Ovary (tissue), 10 donors: ENCODE data around the gene CPLANE2. TPM values are rescaled to one million over a fixed set of nuclear protein-coding genes. Genes with fewer than 3 reads are reported as not detected.

ENCODE experiments used
- DNase-seq, 5 donors: peaks; one replicate each; pipeline ENCODE4 v3.0.0-alpha.2; 2019 to 2020
- H3K27ac ChIP-seq, 2 donors: fragments of 200-600 bp; one replicate each; pipeline versions ENCODE4 v1.5.1 to v1.8.0; 2019 to 2022
- H3K27me3 ChIP-seq: fragments of 200-600 bp; one replicate; pipeline ENCODE4 v1.8.0; 2022
- H3K36me3 ChIP-seq: fragments of 200-600 bp; sonication (generic); one replicate; pipeline ENCODE4 v1.5.1; 2019
- H3K4me1 ChIP-seq: one replicate; pipeline ENCODE4 v1.8.1; 2013; ENCODE audit warnings: mild to moderate bottlenecking, moderate library complexity; ENCODE audit not compliant: insufficient read depth
- H3K4me3 ChIP-seq: fragments of 200-600 bp; sonication (generic); one replicate; pipeline ENCODE4 v1.5.1; 2017
- H3K9me3 ChIP-seq, 2 donors: fragments of 200-600 bp in 1 of 2; sonication (generic) in 1 of 2; one replicate each; pipeline versions ENCODE4 v1.5.1 to v1.8.1; 2013 to 2019; ENCODE audit warnings: mild to moderate bottlenecking in 1 of 2, moderate library complexity in 1 of 2
- EP300 ChIP-seq: sonication (generic); formaldehyde crosslinking; IDR thresholded peaks from one replicate; pipeline ENCODE4 v1.6.1; 2017; ENCODE audit warnings: antibody characterized with exemption
- POLR2A ChIP-seq: fragments of 450-650 bp; IDR thresholded peaks from one replicate; pipeline ENCODE4 v1.6.1; 2017; ENCODE audit warnings: antibody characterized with exemption, mild to moderate bottlenecking, moderate library complexity
- WGBS, 3 donors: extraction: QIAGEN DNeasy Blood & Tissue Kit in 1 of 3; methylation state at CpG; one replicate each; pipeline versions ENCODE4 v1.1.5 to v1.1.7; 2013 to 2017; 5-methylcytosine and 5-hydroxymethylcytosine counted together
- intact Hi-C, 4 donors: fragments of 100-400 bp; cut with DNase I; formaldehyde crosslinking; loops; one replicate each; pipeline versions ENCODE4 v1.11.0 to v1.15.1; 2022 to 2023
- long read RNA-seq, 3 donors: library from polyadenylated mRNA in 2 of 3; unstranded in 2 of 3; transcript quantifications; one replicate each; pipeline ENCODE4 v2.0.0 and lab custom pipeline, GENCODE V29; 2021 to 2026
- polyA plus RNA-seq, 2 donors: library from polyadenylated mRNA; stranded (reverse); fragments of 200-250 nt in 1 of 2; fragments of 350-450 nt in 1 of 2; fragmentation: Illumina TruSeq in 1 of 2; extraction: RNeasy Lipid Tissue Mini Kit (QIAGEN cat#74804) in 1 of 2; gene quantifications; one replicate each; pipeline ENCODE4 v1.2.3, GENCODE V29; 2013 to 2014
- total RNA-seq, 7 donors: library from RNA; depleted of rRNA in 2 of 7; stranded (reverse); fragments of >200 nt in 2 of 7; fragmentation: NEBNext Ultra II Directional in 3 of 7; extraction: Animal tissue kit (Norgen Biotek cat#: 25700) in 3 of 7; gene quantifications; one replicate each; pipeline versions ENCODE4 v1.1.0 to v1.2.4, GENCODE V29; 2016 to 2023
- TF ChIP-seq, protein P1 (sequence below), 3 donors: fragments of 450-650 bp in 2 of 3; fragments of 200-600 bp in 1 of 3; IDR thresholded peaks; one replicate each; pipeline versions ENCODE4 v1.5.1 to v1.8.0; 2016 to 2022; ENCODE audit warnings: antibody characterized with exemption in 3 of 3, mild to moderate bottlenecking in 1 of 3
- donor health status: DM: no; HTN: no; CAD: no; lungs with moderate emphysema.
- donor health status: DM: no; HTN: no; CAD: no.
- donor health status: Bipolar disorder and iron deficiency.
- donor health status: DM: yes; HTN: yes; CAD: no.
- donor health status: DM: no; HTN: no; CAD: no.
- donor health status: DM: yes; HTN: yes; CAD: no.

CPLANE2 gene, protein sequence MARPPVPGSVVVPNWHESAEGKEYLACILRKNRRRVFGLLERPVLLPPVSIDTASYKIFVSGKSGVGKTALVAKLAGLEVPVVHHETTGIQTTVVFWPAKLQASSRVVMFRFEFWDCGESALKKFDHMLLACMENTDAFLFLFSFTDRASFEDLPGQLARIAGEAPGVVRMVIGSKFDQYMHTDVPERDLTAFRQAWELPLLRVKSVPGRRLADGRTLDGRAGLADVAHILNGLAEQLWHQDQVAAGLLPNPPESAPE
- total RNA-seq (10 to 100 TPM in 4 of 7 donors, 1 to 10 TPM in 3; 4.6 to 12.4 (median 10.5) TPM), polyA plus RNA-seq (1 to 10 TPM; 2.6 to 6.6 TPM)
- long read RNA-seq, donor 1, transcript CPLANE2-201 (5 exons, 1,545 nt): major isoform, 7 of 8 reads
- long read RNA-seq, donor 1, partial matches to known transcripts: 0 of 8 reads
- long read RNA-seq, donor 1, other reads (novel, unspliced or antisense): 0 of 8 reads
- long read RNA-seq, donor 2, partial matches to known transcripts: 0 of 1 reads
- long read RNA-seq, donor 2, other reads (novel, unspliced or antisense): 0 of 1 reads
- long read RNA-seq, donor 3, transcript CPLANE2-201 (5 exons, 1,545 nt): major isoform, 5 of 7 reads
- long read RNA-seq, donor 3, partial matches to known transcripts: 0 of 7 reads
- long read RNA-seq, donor 3, other reads (novel, unspliced or antisense): 2 of 7 reads

DNA sequence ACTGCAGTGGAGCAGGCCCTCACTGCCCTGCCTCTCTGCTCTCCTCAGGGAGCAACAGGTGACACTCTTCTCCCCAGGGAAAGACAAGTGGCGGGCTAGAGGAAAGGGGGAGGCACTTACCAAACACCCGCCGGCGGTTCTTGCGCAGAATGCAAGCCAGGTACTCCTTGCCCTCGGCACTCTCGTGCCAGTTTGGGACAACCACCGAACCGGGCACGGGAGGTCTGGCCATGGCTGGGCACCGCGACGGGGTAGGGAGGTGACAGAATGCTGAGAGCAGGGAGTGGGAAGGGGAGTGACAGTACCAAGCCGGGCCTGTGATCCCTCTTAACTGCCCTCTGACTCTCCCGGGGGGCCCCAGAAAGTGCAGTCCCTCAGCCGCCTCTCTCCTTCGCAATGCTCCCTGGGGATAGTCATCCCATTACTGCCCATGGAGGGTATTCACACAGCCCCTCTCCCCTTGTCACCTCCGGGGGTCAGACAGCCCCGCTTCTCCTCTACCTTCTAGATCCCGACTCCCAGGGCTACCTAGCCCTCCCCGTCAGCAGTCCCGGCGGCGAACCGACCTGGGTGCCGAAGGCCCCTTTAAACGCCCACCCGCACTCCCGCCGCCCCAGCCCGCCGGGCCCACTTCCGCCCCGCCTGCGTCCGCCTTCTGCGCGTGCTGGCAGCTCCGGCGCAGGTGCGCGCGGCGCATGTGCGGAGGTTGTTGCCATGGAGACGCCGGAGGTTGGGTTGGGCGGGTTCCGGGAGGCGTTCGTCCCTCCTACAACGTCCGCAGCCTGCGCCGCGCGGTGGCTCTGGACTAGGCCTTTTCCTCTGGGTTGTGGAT is at the start of gene CPLANE2:
Gene CPLANE2, minus strand, starts transcription at position 673 of the 832 bp plus-strand sequence. Its CDS starts 441 bp downstream, at position 232.
- intact Hi-C loops: no loop called here
- WGBS, 3 donors: 1 to 2% (median 1%) methylated on average over 46 to 57 of the region's 57 CpGs
- H3K27me3 ChIP-seq: no peaks in the 10 kb centered on the region
- TF ChIP-seq EP300: no peak
- TF ChIP-seq, protein P1, sequence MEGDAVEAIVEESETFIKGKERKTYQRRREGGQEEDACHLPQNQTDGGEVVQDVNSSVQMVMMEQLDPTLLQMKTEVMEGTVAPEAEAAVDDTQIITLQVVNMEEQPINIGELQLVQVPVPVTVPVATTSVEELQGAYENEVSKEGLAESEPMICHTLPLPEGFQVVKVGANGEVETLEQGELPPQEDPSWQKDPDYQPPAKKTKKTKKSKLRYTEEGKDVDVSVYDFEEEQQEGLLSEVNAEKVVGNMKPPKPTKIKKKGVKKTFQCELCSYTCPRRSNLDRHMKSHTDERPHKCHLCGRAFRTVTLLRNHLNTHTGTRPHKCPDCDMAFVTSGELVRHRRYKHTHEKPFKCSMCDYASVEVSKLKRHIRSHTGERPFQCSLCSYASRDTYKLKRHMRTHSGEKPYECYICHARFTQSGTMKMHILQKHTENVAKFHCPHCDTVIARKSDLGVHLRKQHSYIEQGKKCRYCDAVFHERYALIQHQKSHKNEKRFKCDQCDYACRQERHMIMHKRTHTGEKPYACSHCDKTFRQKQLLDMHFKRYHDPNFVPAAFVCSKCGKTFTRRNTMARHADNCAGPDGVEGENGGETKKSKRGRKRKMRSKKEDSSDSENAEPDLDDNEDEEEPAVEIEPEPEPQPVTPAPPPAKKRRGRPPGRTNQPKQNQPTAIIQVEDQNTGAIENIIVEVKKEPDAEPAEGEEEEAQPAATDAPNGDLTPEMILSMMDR (IDR thresholded peaks at IDR 0.05): peak in 1 of 3 donors; percentile 14
- peak; percentile 87 for TF ChIP-seq POLR2A
- H3K27ac ChIP-seq: peak within 1 kb of the TSS; percentile 68 to 74
- peak within 1 kb of the TSS; percentile 50 for H3K4me3 ChIP-seq
- H3K9me3 ChIP-seq: no peaks in the 10 kb centered on the region
- peak; percentile 95 to 97 (median 96) for DNase-seq
- peaks cover 5% of the 10 kb centered on the region for H3K4me1 ChIP-seq
- H3K36me3 ChIP-seq: no peaks in the 10 kb centered on the region

DNA sequence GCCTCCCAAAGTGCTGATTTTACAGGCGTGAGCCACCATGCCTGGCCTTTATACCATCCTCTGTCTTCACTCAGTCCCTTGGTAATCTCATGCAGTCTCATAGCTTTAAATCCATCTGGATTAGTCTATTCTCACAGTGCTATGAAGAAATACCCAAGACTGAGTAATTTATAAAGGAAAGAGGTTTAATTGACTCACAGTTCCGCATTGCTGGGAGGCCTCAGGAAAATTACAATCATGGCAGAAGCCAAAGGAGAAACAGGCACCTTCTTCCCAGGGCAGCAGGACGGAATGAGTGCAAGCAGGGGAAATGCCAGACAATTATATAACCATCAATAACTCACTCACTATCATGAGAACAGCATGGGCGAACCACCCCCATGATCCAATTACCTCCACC is 49.1 kb upstream of the CPLANE2 start:
- DNase-seq: no peak
- no peak overlapping the region for H3K27ac ChIP-seq
- H3K4me3 ChIP-seq: no peak overlapping the region
- TF ChIP-seq POLR2A: no peak
- TF ChIP-seq, protein P1 (IDR thresholded peaks at IDR 0.05): no peak
- no peak for TF ChIP-seq EP300
- intact Hi-C loops: no loop called here
- H3K36me3 ChIP-seq: no peaks in the 10 kb centered on the region
- 92 to 99% (median 97%) methylated on average over 4 of the region's 4 CpGs for WGBS, 3 donors
- no peaks in the 10 kb centered on the region for H3K9me3 ChIP-seq
- H3K4me1 ChIP-seq: no peaks in the 10 kb centered on the region
- no peaks in the 10 kb centered on the region for H3K27me3 ChIP-seq

DNA sequence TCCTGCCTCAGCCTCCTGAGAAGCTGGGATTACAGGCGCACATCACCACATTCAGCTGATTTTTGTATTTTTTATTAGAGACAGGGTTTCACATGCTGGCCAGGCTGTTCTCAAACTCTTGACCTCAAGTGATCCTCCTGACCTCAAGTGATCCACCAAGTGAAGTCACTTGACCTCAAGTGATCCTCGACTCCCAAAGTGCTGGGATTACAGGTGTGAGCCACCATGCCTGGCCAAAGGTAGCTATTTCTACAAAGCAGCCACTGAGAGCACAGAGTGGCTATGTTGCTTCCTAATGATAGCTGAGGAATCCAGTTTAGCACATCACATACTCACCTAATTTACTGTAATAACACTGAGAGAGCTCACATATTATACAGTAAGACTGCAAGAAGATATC is 44.8 kb upstream of the CPLANE2 start:
- TF ChIP-seq EP300 (no peak), POLR2A (no peak)
- TF ChIP-seq, protein P1 (IDR thresholded peaks at IDR 0.05): no peak
- Histone ChIP-seq H3K4me1 (no peaks in the 10 kb centered on the region), H3K4me3 (no peak overlapping the region), H3K9me3 (no peaks in the 10 kb centered on the region), H3K27me3 (no peaks in the 10 kb centered on the region), H3K36me3 (no peaks in the 10 kb centered on the region), H3K27ac (no peak overlapping the region)
- intact Hi-C loops: no loop called here
- 84 to 94% (median 87%) methylated on average over 2 of the region's 2 CpGs for WGBS, 3 donors
- no peak for DNase-seq

DNA sequence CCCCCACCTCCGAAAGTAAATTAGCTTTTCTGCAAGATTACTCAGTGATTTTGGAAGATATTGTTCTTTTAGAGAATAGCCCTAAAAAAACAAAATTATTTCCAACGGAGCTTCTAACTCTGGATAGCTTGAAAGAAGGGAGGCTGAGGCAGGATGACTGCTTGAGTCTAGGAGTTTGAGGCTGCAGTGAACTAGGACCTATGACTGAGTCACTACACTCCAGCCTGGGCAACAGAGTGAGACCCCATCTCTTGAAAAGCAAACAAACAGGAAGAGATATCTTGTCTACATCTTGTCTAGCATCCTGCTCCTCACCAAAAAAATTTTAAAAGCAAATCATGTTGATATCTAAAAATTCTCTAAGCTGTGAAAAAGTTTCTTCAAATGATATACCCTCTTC is 42.2 kb upstream of the CPLANE2 start:
- no peaks in the 10 kb centered on the region for H3K27me3 ChIP-seq
- no peak overlapping the region for H3K4me3 ChIP-seq
- no peak overlapping the region for H3K27ac ChIP-seq
- intact Hi-C loops: no loop called here
- TF ChIP-seq, protein P1 (IDR thresholded peaks at IDR 0.05): no peak
- TF ChIP-seq POLR2A: no peak
- no peak for TF ChIP-seq EP300
- H3K9me3 ChIP-seq: no peaks in the 10 kb centered on the region
- H3K4me1 ChIP-seq: peaks cover 2% of the 10 kb centered on the region
- no peak for DNase-seq
- no peaks in the 10 kb centered on the region for H3K36me3 ChIP-seq
- WGBS, 3 donors: 67 to 79% (median 73%) methylated on average over 2 of the region's 2 CpGs
